Daoy (cell line): ENCODE measurements around the gene ZNF408. TPM values are rescaled to one million over a fixed set of nuclear protein-coding genes. Genes with fewer than 3 reads are reported as not detected.

Experiments
- DNase-seq: peaks from one replicate; pipeline ENCODE4 v3.0.0-alpha.2; 2015; ENCODE audit warnings: low read depth
- total RNA-seq: library from RNA; depleted of rRNA; stranded (reverse); fragments of >200 nt; shearing (Covaris generic); gene quantifications from 2 replicates; pipeline ENCODE4 v1.2.3, GENCODE V29; 2014; rRNA removed

The ZNF408 gene
- total RNA-seq, 1 experiment from 2014 or later: 10.4 TPM

- DNase-seq: no peak
Observed at GRCh38 chr11:46727952-46728658, 27.3 kb downstream of the ZNF408 start.

- DNase-seq: no peak
Observed at GRCh38 chr11:46728659-46729040, 27.8 kb downstream of the ZNF408 start.

- no peak for DNase-seq
Observed at GRCh38 chr11:46729110-46730027, 28.5 kb downstream of the ZNF408 start.

GRCh38 chr11:46731545-46731944, 30.7 kb downstream of the ZNF408 start:
- DNase-seq: no peak

- no peak for DNase-seq
Observed at GRCh38 chr11:46733234-46733633, 32.4 kb downstream of the ZNF408 start.

- DNase-seq: no peak
Observed at GRCh38 chr11:46736146-46736545, 35.3 kb downstream of the ZNF408 start.

- DNase-seq: no peak
Observed at GRCh38 chr11:46736615-46737014, 35.8 kb downstream of the ZNF408 start.

GRCh38 chr11:46737699-46738098, 36.9 kb downstream of the ZNF408 start:
- no peak for DNase-seq

GRCh38 chr11:46738887-46739286, 38.1 kb downstream of the ZNF408 start:
- DNase-seq: no peak

- no peak for DNase-seq
Observed at GRCh38 chr11:46741600-46742484, 41.0 kb downstream of the ZNF408 start.

GRCh38 chr11:46743043-46743442, 42.2 kb downstream of the ZNF408 start:
- no peak for DNase-seq

- DNase-seq: no peak
Observed at GRCh38 chr11:46743693-46744339, 43.0 kb downstream of the ZNF408 start.

GRCh38 chr11:46745328-46745727, 44.5 kb downstream of the ZNF408 start:
- DNase-seq: no peak

- DNase-seq: no peak
Observed at GRCh38 chr11:46745995-46746394, 45.2 kb downstream of the ZNF408 start.

GRCh38 chr11:46747150-46747549, 46.3 kb downstream of the ZNF408 start:
- DNase-seq: no peak

Other genes starting within 250 kb of the ZNF408 start
- 16.1 and 19.2 TPM in 2 replicates for gene AMBRA1, start 107.0 kb upstream of the ZNF408 start, total RNA-seq
- 2.3 and 5.1 TPM in 2 replicates for gene HARBI1, start 83.8 kb upstream of the ZNF408 start, total RNA-seq
- 46.4 and 74.7 TPM in 2 replicates for gene ATG13, start 83.5 kb upstream of the ZNF408 start, total RNA-seq
- 12.6 and 15.4 TPM in 2 replicates for gene ARHGAP1, start 412 bp upstream of the ZNF408 start, total RNA-seq
- not detected in 2 replicates for gene F2, start 18.2 kb downstream of the ZNF408 start, total RNA-seq
- 86.5 and 96.6 TPM in 2 replicates for gene CKAP5, start 145.2 kb downstream of the ZNF408 start, total RNA-seq
- 1.1 and 1.7 TPM in 2 replicates for gene LRP4, start 217.5 kb downstream of the ZNF408 start, total RNA-seq
- gene CSTPP1, start 235.7 kb downstream of the ZNF408 start, total RNA-seq: 16.1 and 22.3 TPM in 2 replicates